Measurements from ENCODE around the gene RBCK1.

RBCK1 gene

DNA sequence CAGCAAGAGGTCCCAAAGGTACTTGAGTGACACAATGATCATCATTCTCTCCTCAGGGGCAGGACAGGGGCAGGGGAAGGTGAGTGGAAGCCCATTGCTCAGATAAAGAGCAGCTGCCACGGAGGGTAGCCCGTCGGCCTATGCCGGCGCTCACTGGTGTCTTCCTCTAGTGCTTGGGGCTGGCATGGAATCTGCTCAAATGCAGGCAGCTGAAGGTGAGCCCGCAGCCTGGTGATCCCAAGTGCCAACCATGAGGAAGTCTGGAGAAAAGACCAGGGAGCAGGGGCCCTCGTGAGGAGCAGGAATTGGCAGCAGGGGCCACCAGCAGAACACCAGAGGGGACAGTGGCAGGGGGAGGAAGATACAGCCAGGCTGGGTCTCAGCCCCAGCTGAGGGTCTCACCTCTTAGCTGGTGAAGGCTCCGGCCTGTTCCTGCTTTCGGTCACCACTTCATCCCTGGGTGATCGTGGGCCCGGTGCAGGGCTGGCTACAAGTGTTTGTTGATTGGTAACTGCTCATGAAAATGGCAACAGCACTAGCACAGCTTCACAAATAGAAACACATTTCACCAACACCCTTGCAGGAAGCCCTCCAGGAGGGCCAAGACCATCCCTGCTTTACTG is 24.7 kb downstream of the RBCK1 start:
- H3K4me2 ChIP-seq (ENCODE audit: insufficient read depth, low read length), result no peak overlapping the region
- no peaks in the 10 kb centered on the region for H3K9me3 ChIP-seq (ENCODE audit: insufficient read depth, low read length, severe bottlenecking)
- peaks cover 9% of the 10 kb centered on the region for H3K4me1 ChIP-seq (ENCODE audit: insufficient read depth, low read length)
- no peak overlapping the region for H3K9ac ChIP-seq (ENCODE audit: low read depth, low read length)
- H3K27ac ChIP-seq (ENCODE audit: low read length), result no peak overlapping the region; the same call in 1 of the 2 replicates
- no peak for TF ChIP-seq EZH2 (IDR thresholded peaks at IDR 0.05; ENCODE audit: borderline replicate concordance, low read depth, low read length, severe bottlenecking)
- TF ChIP-seq, protein P1, sequence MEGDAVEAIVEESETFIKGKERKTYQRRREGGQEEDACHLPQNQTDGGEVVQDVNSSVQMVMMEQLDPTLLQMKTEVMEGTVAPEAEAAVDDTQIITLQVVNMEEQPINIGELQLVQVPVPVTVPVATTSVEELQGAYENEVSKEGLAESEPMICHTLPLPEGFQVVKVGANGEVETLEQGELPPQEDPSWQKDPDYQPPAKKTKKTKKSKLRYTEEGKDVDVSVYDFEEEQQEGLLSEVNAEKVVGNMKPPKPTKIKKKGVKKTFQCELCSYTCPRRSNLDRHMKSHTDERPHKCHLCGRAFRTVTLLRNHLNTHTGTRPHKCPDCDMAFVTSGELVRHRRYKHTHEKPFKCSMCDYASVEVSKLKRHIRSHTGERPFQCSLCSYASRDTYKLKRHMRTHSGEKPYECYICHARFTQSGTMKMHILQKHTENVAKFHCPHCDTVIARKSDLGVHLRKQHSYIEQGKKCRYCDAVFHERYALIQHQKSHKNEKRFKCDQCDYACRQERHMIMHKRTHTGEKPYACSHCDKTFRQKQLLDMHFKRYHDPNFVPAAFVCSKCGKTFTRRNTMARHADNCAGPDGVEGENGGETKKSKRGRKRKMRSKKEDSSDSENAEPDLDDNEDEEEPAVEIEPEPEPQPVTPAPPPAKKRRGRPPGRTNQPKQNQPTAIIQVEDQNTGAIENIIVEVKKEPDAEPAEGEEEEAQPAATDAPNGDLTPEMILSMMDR (IDR thresholded peaks at IDR 0.05; ENCODE audit: borderline replicate concordance, extremely low read depth, low read length, poor library complexity, severe bottlenecking), result no peak
- H3K4me3 ChIP-seq (ENCODE audit: low read depth in 1 of 2, low read length in 2 of 2), result no peak overlapping the region
- peaks cover 18% of the 10 kb centered on the region for H4K20me1 ChIP-seq (ENCODE audit: insufficient read depth, low read length)
- ATAC-seq (ENCODE audit: insufficient read depth, low read depth) (no peak), DNase-seq (no peak)
- no peaks in the 10 kb centered on the region for H3K79me2 ChIP-seq (ENCODE audit: insufficient read depth, low read length)
- no peak overlapping the region for H2AFZ ChIP-seq (ENCODE audit: low read depth, low read length)
- no peaks in the 10 kb centered on the region for H3K27me3 ChIP-seq (ENCODE audit: insufficient read depth, low read length, poor library complexity)
- peaks cover 89% of the 10 kb centered on the region for H3K36me3 ChIP-seq (ENCODE audit: insufficient read depth, low read length)

DNA sequence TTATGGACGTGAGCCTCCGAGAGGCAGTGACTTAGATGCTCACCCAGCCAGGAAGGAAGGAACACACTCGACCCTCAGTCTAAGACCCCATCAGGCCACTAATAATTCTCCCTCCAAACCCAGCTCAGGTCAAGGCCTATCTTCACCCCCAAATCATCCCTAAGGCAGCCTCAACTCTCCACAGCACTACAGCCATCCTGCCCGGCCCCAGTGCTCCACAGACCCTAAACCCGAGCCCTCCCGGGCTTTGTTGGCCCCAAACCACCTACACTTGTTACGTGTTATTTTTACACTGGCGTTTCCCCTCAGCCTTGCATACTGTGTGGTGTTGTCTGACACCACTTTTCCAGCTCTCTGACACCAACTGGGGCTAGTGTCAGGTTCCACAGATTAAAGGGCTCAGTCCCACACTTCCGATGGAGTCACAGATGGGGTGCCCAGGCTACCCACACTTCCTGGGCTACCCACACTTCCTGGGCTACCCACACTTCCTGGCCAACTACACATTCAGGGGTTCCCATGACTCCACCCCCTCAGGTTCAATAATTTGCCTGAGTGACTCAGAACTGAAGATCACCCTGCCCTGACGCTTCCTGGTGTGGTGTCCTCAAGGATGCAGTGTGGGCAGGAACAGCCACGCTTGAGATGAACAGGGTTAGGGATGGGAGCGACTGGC is 25.3 kb downstream of the RBCK1 start:
- TF ChIP-seq, protein P1 (IDR thresholded peaks at IDR 0.05; ENCODE audit: borderline replicate concordance, extremely low read depth, low read length, poor library complexity, severe bottlenecking), result no peak
- TF ChIP-seq EZH2 (IDR thresholded peaks at IDR 0.05; ENCODE audit: borderline replicate concordance, low read depth, low read length, severe bottlenecking), result no peak
- peaks cover 86% of the 10 kb centered on the region for H3K36me3 ChIP-seq (ENCODE audit: insufficient read depth, low read length)
- no peaks in the 10 kb centered on the region for H3K79me2 ChIP-seq (ENCODE audit: insufficient read depth, low read length)
- H3K9me3 ChIP-seq (ENCODE audit: insufficient read depth, low read length, severe bottlenecking), result no peaks in the 10 kb centered on the region
- no peak for DNase-seq
- H3K4me1 ChIP-seq (ENCODE audit: insufficient read depth, low read length), result peaks cover 15% of the 10 kb centered on the region
- no peak overlapping the region for H3K4me3 ChIP-seq (ENCODE audit: low read depth in 1 of 2, low read length in 2 of 2)
- peaks cover 24% of the 10 kb centered on the region for H4K20me1 ChIP-seq (ENCODE audit: insufficient read depth, low read length)
- H3K4me2 ChIP-seq (ENCODE audit: insufficient read depth, low read length), result no peak overlapping the region
- no peak for ATAC-seq (ENCODE audit: insufficient read depth, low read depth)
- H3K9ac ChIP-seq (ENCODE audit: low read depth, low read length), result no peak overlapping the region
- no peak overlapping the region for H2AFZ ChIP-seq (ENCODE audit: low read depth, low read length)
- no peaks in the 10 kb centered on the region for H3K27me3 ChIP-seq (ENCODE audit: insufficient read depth, low read length, poor library complexity)
- H3K27ac ChIP-seq (ENCODE audit: low read length), result no peak overlapping the region

DNA sequence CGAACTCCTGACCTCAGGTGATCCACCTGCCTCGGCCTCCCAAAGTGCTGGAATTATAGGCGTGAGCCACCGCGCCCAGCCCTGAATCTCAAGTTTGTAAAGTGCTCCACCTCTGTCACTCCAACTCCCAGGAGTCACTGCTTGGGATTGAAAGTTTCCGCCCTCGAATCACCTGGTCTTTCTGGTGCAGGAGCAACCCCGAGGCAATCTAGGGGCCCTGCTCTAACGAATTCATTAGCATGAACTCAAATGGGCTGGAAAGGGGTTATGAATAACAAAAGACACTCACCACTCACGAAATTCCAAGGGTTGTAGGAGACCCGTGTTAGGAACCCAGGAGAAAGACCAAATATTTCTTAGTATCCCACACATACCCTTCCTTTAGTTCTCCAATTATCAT is 26.1 kb downstream of the RBCK1 start:
- H3K4me1 ChIP-seq (ENCODE audit: insufficient read depth, low read length), result peaks cover 23% of the 10 kb centered on the region
- H3K27me3 ChIP-seq (ENCODE audit: insufficient read depth, low read length, poor library complexity), result no peaks in the 10 kb centered on the region
- H3K27ac ChIP-seq (ENCODE audit: low read length), result no peak overlapping the region
- no peak overlapping the region for H3K4me3 ChIP-seq (ENCODE audit: low read depth in 1 of 2, low read length in 2 of 2)
- DNase-seq (no peak), ATAC-seq (ENCODE audit: insufficient read depth, low read depth) (no peak)
- TF ChIP-seq, protein P1 (IDR thresholded peaks at IDR 0.05; ENCODE audit: borderline replicate concordance, extremely low read depth, low read length, poor library complexity, severe bottlenecking), result no peak
- TF ChIP-seq EZH2 (IDR thresholded peaks at IDR 0.05; ENCODE audit: borderline replicate concordance, low read depth, low read length, severe bottlenecking), result no peak
- H3K9ac ChIP-seq (ENCODE audit: low read depth, low read length), result no peak overlapping the region
- no peak overlapping the region for H2AFZ ChIP-seq (ENCODE audit: low read depth, low read length)
- no peak overlapping the region for H3K4me2 ChIP-seq (ENCODE audit: insufficient read depth, low read length)
- H3K36me3 ChIP-seq (ENCODE audit: insufficient read depth, low read length), result peaks cover 80% of the 10 kb centered on the region
- no peaks in the 10 kb centered on the region for H3K79me2 ChIP-seq (ENCODE audit: insufficient read depth, low read length)
- H3K9me3 ChIP-seq (ENCODE audit: insufficient read depth, low read length, severe bottlenecking), result no peaks in the 10 kb centered on the region
- H4K20me1 ChIP-seq (ENCODE audit: insufficient read depth, low read length), result peaks cover 29% of the 10 kb centered on the region

Data from DND-41 (cell line).